ENCODE measurements around the gene CADPS2. TPM values are rescaled to one million over a fixed set of nuclear protein-coding genes. Genes with fewer than 3 reads are reported as not detected.

The CADPS2 gene
- polyA plus RNA-seq, 2 donors, result 1.6 to 3.3 TPM

DNA sequence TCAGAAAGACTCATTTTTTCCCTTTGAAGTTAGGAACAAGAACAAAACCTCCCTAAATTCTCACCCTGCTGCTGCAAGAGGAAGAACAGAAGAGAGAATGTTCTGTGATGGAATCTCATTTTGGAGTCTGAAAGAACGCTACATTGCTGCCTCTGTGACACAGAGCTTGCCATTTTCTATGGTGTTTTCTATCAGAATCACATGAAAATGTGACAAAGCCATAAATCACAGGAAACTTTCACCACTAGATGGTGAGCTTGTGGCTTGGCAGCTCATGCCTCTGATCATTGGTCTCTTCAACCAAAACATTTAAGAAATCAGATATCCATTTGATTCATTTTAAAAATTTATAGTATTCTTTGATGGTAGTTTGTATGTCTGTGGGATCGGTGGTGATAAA is 82.9 kb downstream of the CADPS2 start:
- Histone ChIP-seq H3K4me3 (ENCODE audit: low read depth in 1 of 2, low read length in 2 of 2) (no peak overlapping the region), H3K4me1 (ENCODE audit: control insufficient read depth in 2 of 2, insufficient read depth in 2 of 2, low read length in 1 of 2) (no peaks in the 10 kb centered on the region), H3K36me3 (ENCODE audit: control insufficient read depth in 2 of 2, insufficient read depth in 2 of 2, low read length in 1 of 2) (no peaks in the 10 kb centered on the region), H3K9me3 (ENCODE audit: control insufficient read depth in 2 of 2, insufficient read depth in 1 of 2, low read depth in 1 of 2, low read length in 1 of 2) (no peaks in the 10 kb centered on the region), H3K27me3 (ENCODE audit: control insufficient read depth in 1 of 2, insufficient read depth in 2 of 2, low read length in 2 of 2) (no peaks in the 10 kb centered on the region), H3K27ac (ENCODE audit: low read depth in 2 of 2, low read length in 1 of 2) (no peak overlapping the region)
- 46 to 47% methylated on average over 2 of the region's 2 CpGs for whole genome bisulfite sequencing, 2 donors

DNA sequence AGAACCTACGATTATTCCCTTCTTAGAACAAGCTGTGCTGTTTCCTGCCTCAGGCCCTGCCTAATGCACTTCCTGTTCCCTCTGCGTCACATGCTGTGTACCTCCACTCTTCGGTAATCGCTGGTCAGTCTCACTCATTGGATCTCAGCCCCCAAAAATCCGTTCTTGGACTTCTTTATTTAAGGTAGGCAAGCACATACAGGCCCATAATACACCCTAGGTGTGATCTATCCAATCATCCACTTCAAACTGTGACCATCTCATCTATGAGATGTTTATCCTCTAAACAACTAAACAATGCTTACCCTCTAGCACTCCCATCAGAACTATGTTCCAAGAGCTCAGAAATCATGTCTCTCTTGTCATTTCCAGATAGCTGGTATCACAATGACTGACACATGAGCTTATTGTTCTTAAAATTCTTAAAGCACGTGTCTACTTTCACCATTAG is 83.9 kb downstream of the CADPS2 start:
- no peaks in the 10 kb centered on the region for H3K4me1 ChIP-seq (ENCODE audit: control insufficient read depth in 2 of 2, insufficient read depth in 2 of 2, low read length in 1 of 2)
- no peaks in the 10 kb centered on the region for H3K27me3 ChIP-seq (ENCODE audit: control insufficient read depth in 1 of 2, insufficient read depth in 2 of 2, low read length in 2 of 2)
- no peak overlapping the region for H3K4me3 ChIP-seq (ENCODE audit: low read depth in 1 of 2, low read length in 2 of 2)
- H3K9me3 ChIP-seq (ENCODE audit: control insufficient read depth in 2 of 2, insufficient read depth in 1 of 2, low read depth in 1 of 2, low read length in 1 of 2), result no peaks in the 10 kb centered on the region
- H3K36me3 ChIP-seq (ENCODE audit: control insufficient read depth in 2 of 2, insufficient read depth in 2 of 2, low read length in 1 of 2), result no peaks in the 10 kb centered on the region
- WGBS, 2 donors, result 55 to 67% methylated on average over 6 of the region's 6 CpGs
- no peak overlapping the region for H3K27ac ChIP-seq (ENCODE audit: low read depth in 2 of 2, low read length in 1 of 2)

- H3K4me3 ChIP-seq (ENCODE audit: low read depth in 1 of 2, low read length in 2 of 2), result no peak overlapping the region
- WGBS, 2 donors, result 86 to 91% methylated on average over 3 of the region's 3 CpGs
Observed at GRCh38 chr7:122791959-122792545, 94.2 kb downstream of the CADPS2 start.

GRCh38 chr7:122790591-122790990 is 95.7 kb downstream of the CADPS2 start:
- WGBS, 2 donors, result 84 to 89% methylated on average over 2 of the region's 2 CpGs
- no peaks in the 10 kb centered on the region for H3K27me3 ChIP-seq (ENCODE audit: control insufficient read depth in 1 of 2, insufficient read depth in 2 of 2, low read length in 2 of 2)

More at GRCh38 chr7:122791959-122792545, 94.2 kb downstream of the CADPS2 start:
- Histone ChIP-seq H3K36me3 (ENCODE audit: control insufficient read depth in 2 of 2, insufficient read depth in 2 of 2, low read length in 1 of 2) (no peaks in the 10 kb centered on the region), H3K27me3 (ENCODE audit: control insufficient read depth in 1 of 2, insufficient read depth in 2 of 2, low read length in 2 of 2) (no peaks in the 10 kb centered on the region), H3K27ac (ENCODE audit: low read depth in 2 of 2, low read length in 1 of 2) (no peak overlapping the region), H3K9me3 (ENCODE audit: control insufficient read depth in 2 of 2, insufficient read depth in 1 of 2, low read depth in 1 of 2, low read length in 1 of 2) (no peaks in the 10 kb centered on the region), H3K4me1 (ENCODE audit: control insufficient read depth in 2 of 2, insufficient read depth in 2 of 2, low read length in 1 of 2) (no peaks in the 10 kb centered on the region)

GRCh38 chr7:122790132-122790531 is 96.1 kb downstream of the CADPS2 start:
- Histone ChIP-seq H3K4me1 (ENCODE audit: control insufficient read depth in 2 of 2, insufficient read depth in 2 of 2, low read length in 1 of 2) (no peaks in the 10 kb centered on the region), H3K9me3 (ENCODE audit: control insufficient read depth in 2 of 2, insufficient read depth in 1 of 2, low read depth in 1 of 2, low read length in 1 of 2) (no peaks in the 10 kb centered on the region), H3K27ac (ENCODE audit: low read depth in 2 of 2, low read length in 1 of 2) (no peak overlapping the region), H3K27me3 (ENCODE audit: control insufficient read depth in 1 of 2, insufficient read depth in 2 of 2, low read length in 2 of 2) (no peaks in the 10 kb centered on the region), H3K36me3 (ENCODE audit: control insufficient read depth in 2 of 2, insufficient read depth in 2 of 2, low read length in 1 of 2) (no peaks in the 10 kb centered on the region), H3K4me3 (ENCODE audit: low read depth in 1 of 2, low read length in 2 of 2) (no peak overlapping the region)
- WGBS, 2 donors, result 87 to 89% methylated on average over 3 of the region's 3 CpGs

More at GRCh38 chr7:122790591-122790990, 95.7 kb downstream of the CADPS2 start:
- H3K27ac ChIP-seq (ENCODE audit: low read depth in 2 of 2, low read length in 1 of 2), result no peak overlapping the region
- no peaks in the 10 kb centered on the region for H3K36me3 ChIP-seq (ENCODE audit: control insufficient read depth in 2 of 2, insufficient read depth in 2 of 2, low read length in 1 of 2)
- H3K4me3 ChIP-seq (ENCODE audit: low read depth in 1 of 2, low read length in 2 of 2), result no peak overlapping the region
- H3K9me3 ChIP-seq (ENCODE audit: control insufficient read depth in 2 of 2, insufficient read depth in 1 of 2, low read depth in 1 of 2, low read length in 1 of 2), result no peaks in the 10 kb centered on the region
- H3K4me1 ChIP-seq (ENCODE audit: control insufficient read depth in 2 of 2, insufficient read depth in 2 of 2, low read length in 1 of 2), result no peaks in the 10 kb centered on the region

DNA sequence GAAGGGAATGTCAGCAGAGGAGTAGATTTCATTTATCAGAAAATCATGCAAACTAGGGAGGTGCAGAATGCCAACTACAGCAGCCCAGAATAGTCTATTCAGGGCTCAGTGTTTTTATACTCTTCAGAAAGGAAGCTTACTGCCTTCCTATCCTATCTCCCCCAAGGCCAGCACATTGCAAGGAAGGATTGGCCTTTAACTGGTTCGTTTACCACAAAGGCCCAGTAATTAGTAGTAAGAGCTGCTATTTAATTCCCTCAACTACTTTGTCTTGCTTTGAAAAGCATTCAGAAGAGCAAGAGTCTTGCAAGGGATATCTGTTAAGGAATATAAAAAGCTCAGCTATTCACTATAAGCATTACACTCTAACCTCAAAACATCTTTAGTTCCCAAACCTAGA is 97.1 kb downstream of the CADPS2 start:
- Histone ChIP-seq H3K4me3 (ENCODE audit: low read depth in 1 of 2, low read length in 2 of 2) (no peak overlapping the region), H3K36me3 (ENCODE audit: control insufficient read depth in 2 of 2, insufficient read depth in 2 of 2, low read length in 1 of 2) (no peaks in the 10 kb centered on the region), H3K27ac (ENCODE audit: low read depth in 2 of 2, low read length in 1 of 2) (no peak overlapping the region), H3K4me1 (ENCODE audit: control insufficient read depth in 2 of 2, insufficient read depth in 2 of 2, low read length in 1 of 2) (no peaks in the 10 kb centered on the region), H3K27me3 (ENCODE audit: control insufficient read depth in 1 of 2, insufficient read depth in 2 of 2, low read length in 2 of 2) (no peaks in the 10 kb centered on the region), H3K9me3 (ENCODE audit: control insufficient read depth in 2 of 2, insufficient read depth in 1 of 2, low read depth in 1 of 2, low read length in 1 of 2) (no peaks in the 10 kb centered on the region)
- WGBS, 2 donors, result 41 to 48% methylated on average over 1 of the region's 1 CpG

DNA sequence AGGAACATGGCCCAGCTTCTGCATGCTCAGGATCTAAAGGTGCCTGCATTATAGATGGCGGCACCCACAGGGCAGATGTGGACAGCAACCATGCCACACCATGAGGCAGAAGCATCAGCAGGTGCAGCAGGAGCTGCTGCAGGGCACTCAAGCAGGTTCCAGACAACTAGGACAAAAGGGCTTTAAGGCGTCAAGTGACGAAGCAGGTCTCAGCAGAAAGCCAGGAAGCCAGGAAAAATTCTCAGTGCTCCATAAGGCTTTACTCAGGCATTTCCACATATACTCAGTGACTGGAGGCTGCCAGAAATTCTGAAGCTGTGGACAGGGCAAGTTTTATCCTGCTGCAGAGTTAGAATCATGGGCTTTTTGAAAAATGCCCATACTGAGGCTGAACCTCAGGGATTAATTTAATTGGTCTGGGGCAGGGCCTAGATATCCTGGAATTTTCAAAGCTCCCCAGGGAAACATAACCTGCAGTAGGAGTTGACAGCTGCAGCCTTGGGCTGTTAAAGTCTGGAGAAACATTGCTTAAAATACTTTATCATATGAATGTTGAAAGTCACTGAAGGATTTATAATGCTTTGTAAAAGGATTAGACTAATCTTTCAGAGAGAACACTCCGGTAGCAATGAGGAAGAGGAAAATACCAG is 115.4 kb downstream of the CADPS2 start:
- WGBS, 2 donors, result 40 to 54% methylated on average over 4 of the region's 4 CpGs
- H3K4me1 ChIP-seq (ENCODE audit: control insufficient read depth in 2 of 2, insufficient read depth in 2 of 2, low read length in 1 of 2), result peaks cover 0 to 2% of the 10 kb centered on the region in 2 donors
- H3K9me3 ChIP-seq (ENCODE audit: control insufficient read depth in 2 of 2, insufficient read depth in 1 of 2, low read depth in 1 of 2, low read length in 1 of 2), result no peaks in the 10 kb centered on the region
- H3K27ac ChIP-seq (ENCODE audit: low read depth in 2 of 2, low read length in 1 of 2), result no peak overlapping the region
- H3K4me3 ChIP-seq (ENCODE audit: low read depth in 1 of 2, low read length in 2 of 2), result no peak overlapping the region
- no peaks in the 10 kb centered on the region for H3K27me3 ChIP-seq (ENCODE audit: control insufficient read depth in 1 of 2, insufficient read depth in 2 of 2, low read length in 2 of 2)
- H3K36me3 ChIP-seq (ENCODE audit: control insufficient read depth in 2 of 2, insufficient read depth in 2 of 2, low read length in 1 of 2), result no peaks in the 10 kb centered on the region

DNA sequence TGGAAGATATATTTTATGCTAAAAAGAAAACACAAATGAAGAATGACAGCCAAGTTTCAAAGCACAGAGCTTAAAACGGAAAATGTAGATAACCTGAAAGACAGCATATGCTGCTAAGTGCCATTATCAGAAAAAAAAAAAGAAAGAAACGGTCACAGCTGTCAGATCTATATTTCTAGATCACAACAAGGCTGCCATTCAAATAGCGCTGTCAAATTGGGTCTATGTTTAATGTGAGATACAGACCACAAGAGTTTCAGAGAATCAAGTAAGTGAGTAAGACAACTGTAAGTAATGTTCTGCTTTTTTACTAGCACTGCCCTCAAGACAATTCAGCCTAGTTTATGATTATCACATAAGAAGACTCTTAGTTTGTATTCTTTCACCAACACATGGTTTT is 117.4 kb downstream of the CADPS2 start:
- Histone ChIP-seq H3K4me1 (ENCODE audit: control insufficient read depth in 2 of 2, insufficient read depth in 2 of 2, low read length in 1 of 2) (peaks cover 0 to 2% of the 10 kb centered on the region in 2 donors), H3K4me3 (ENCODE audit: low read depth in 1 of 2, low read length in 2 of 2) (no peak overlapping the region), H3K27me3 (ENCODE audit: control insufficient read depth in 1 of 2, insufficient read depth in 2 of 2, low read length in 2 of 2) (no peaks in the 10 kb centered on the region), H3K36me3 (ENCODE audit: control insufficient read depth in 2 of 2, insufficient read depth in 2 of 2, low read length in 1 of 2) (no peaks in the 10 kb centered on the region), H3K9me3 (ENCODE audit: control insufficient read depth in 2 of 2, insufficient read depth in 1 of 2, low read depth in 1 of 2, low read length in 1 of 2) (no peaks in the 10 kb centered on the region), H3K27ac (ENCODE audit: low read depth in 2 of 2, low read length in 1 of 2) (no peak overlapping the region)
- 72 to 85% methylated on average over 3 of the region's 3 CpGs for WGBS, 2 donors

- H3K27ac ChIP-seq (ENCODE audit: low read depth in 2 of 2, low read length in 1 of 2), result no peak overlapping the region
- H3K4me1 ChIP-seq (ENCODE audit: control insufficient read depth in 2 of 2, insufficient read depth in 2 of 2, low read length in 1 of 2), result peaks cover 0 to 2% of the 10 kb centered on the region in 2 donors
- no peaks in the 10 kb centered on the region for H3K27me3 ChIP-seq (ENCODE audit: control insufficient read depth in 1 of 2, insufficient read depth in 2 of 2, low read length in 2 of 2)
- 70 to 71% methylated on average over 3 of the region's 3 CpGs for WGBS, 2 donors
- H3K36me3 ChIP-seq (ENCODE audit: control insufficient read depth in 2 of 2, insufficient read depth in 2 of 2, low read length in 1 of 2), result no peaks in the 10 kb centered on the region
- no peaks in the 10 kb centered on the region for H3K9me3 ChIP-seq (ENCODE audit: control insufficient read depth in 2 of 2, insufficient read depth in 1 of 2, low read depth in 1 of 2, low read length in 1 of 2)
- no peak overlapping the region for H3K4me3 ChIP-seq (ENCODE audit: low read depth in 1 of 2, low read length in 2 of 2)
Observed at GRCh38 chr7:122767339-122767738, 118.9 kb downstream of the CADPS2 start.

GRCh38 chr7:122766593-122766992 is 119.7 kb downstream of the CADPS2 start:
- no peaks in the 10 kb centered on the region for H3K27me3 ChIP-seq (ENCODE audit: control insufficient read depth in 1 of 2, insufficient read depth in 2 of 2, low read length in 2 of 2)
- WGBS, 2 donors, result 91 to 93% methylated on average over 1 of the region's 1 CpG
- no peak overlapping the region for H3K4me3 ChIP-seq (ENCODE audit: low read depth in 1 of 2, low read length in 2 of 2)
- no peak overlapping the region for H3K27ac ChIP-seq (ENCODE audit: low read depth in 2 of 2, low read length in 1 of 2)
- no peaks in the 10 kb centered on the region for H3K9me3 ChIP-seq (ENCODE audit: control insufficient read depth in 2 of 2, insufficient read depth in 1 of 2, low read depth in 1 of 2, low read length in 1 of 2)
- no peaks in the 10 kb centered on the region for H3K36me3 ChIP-seq (ENCODE audit: control insufficient read depth in 2 of 2, insufficient read depth in 2 of 2, low read length in 1 of 2)
- peaks cover 0 to 2% of the 10 kb centered on the region in 2 donors for H3K4me1 ChIP-seq (ENCODE audit: control insufficient read depth in 2 of 2, insufficient read depth in 2 of 2, low read length in 1 of 2)

Data from esophagus (tissue), 2 donors.